ENCODE measurements around the gene ROR1.

- TF ChIP-seq CTCF (IDR thresholded peaks at IDR 0.05) (no peak), POLR2A (IDR thresholded peaks at IDR 0.05) (no peak)
These were observed 413.1 kb downstream of the ROR1 start for GRCh38 chr1:64186898-64187280.
